Trophoblast cell (in vitro differentiated cells and primary cell): ENCODE measurements around the gene KCNJ16.

Source experiments
- DNase-seq, 2 donors: peaks; one replicate each; pipeline ENCODE4 v3.0.0-alpha.2; 2016
- H2AFZ ChIP-seq: 2 replicates; pipeline ENCODE4 v1.6.1; 2013; ENCODE audit warnings: low read length, moderate library complexity, mild to moderate bottlenecking; ENCODE audit not compliant: insufficient read depth, poor library complexity
- H2AK5ac ChIP-seq: 2 replicates; pipeline ENCODE4 v1.6.1; 2013; ENCODE audit warnings: mild to moderate bottlenecking, low read length
- H2BK120ac ChIP-seq: 2 replicates; pipeline ENCODE4 v1.6.1; 2013; ENCODE audit warnings: low read length, mild to moderate bottlenecking, moderate library complexity; ENCODE audit not compliant: insufficient read depth, poor library complexity
- H2BK12ac ChIP-seq: 2 replicates; pipeline ENCODE4 v1.6.1; 2013; ENCODE audit warnings: mild to moderate bottlenecking, low read length, moderate library complexity
- H2BK5ac ChIP-seq: 2 replicates; pipeline ENCODE4 v1.6.1; 2013; ENCODE audit warnings: low read length, low read depth, moderate library complexity, mild to moderate bottlenecking; ENCODE audit not compliant: poor library complexity
- H3K14ac ChIP-seq: 2 replicates; pipeline ENCODE4 v1.6.1; 2013; ENCODE audit warnings: mild to moderate bottlenecking, low read length
- H3K18ac ChIP-seq: 2 replicates; pipeline ENCODE4 v1.6.1; 2013; ENCODE audit warnings: mild to moderate bottlenecking, low read length
- H3K23ac ChIP-seq: 2 replicates; pipeline ENCODE4 v1.6.1; 2013; ENCODE audit warnings: low read length
- H3K27ac ChIP-seq: 2 replicates; pipeline ENCODE4 v1.5.1; 2013; ENCODE audit warnings: low read depth, mild to moderate bottlenecking, inconsistent platforms, low read length, moderate library complexity
- H3K27me3 ChIP-seq: 2 replicates; pipeline ENCODE4 v1.6.1; 2013; ENCODE audit warnings: inconsistent platforms, mild to moderate bottlenecking, low read length, moderate library complexity; ENCODE audit not compliant: insufficient read depth
- H3K36me3 ChIP-seq, 2 experiments: 1 replicate in 1 of 2; 2 replicates in 1 of 2; pipeline ENCODE4 v1.6.1; 2013; ENCODE audit warnings: low read length in 2 of 2, mild to moderate bottlenecking in 2 of 2, moderate library complexity in 1 of 2; ENCODE audit not compliant: insufficient read depth in 2 of 2, control insufficient read depth in 1 of 2
- H3K4ac ChIP-seq: 2 replicates; pipeline ENCODE4 v1.6.1; 2013; ENCODE audit warnings: low read depth, mild to moderate bottlenecking, low read length, moderate library complexity
- H3K4me1 ChIP-seq, 2 experiments: 1 replicate in 1 of 2; 2 replicates in 1 of 2; pipeline ENCODE4 v1.6.1; 2013; ENCODE audit warnings: low read length in 2 of 2, mild to moderate bottlenecking in 2 of 2, moderate library complexity in 1 of 2; ENCODE audit not compliant: insufficient read depth in 2 of 2, control insufficient read depth in 1 of 2
- H3K4me2 ChIP-seq: 2 replicates; pipeline ENCODE4 v1.6.1; 2013; ENCODE audit warnings: inconsistent platforms, mild to moderate bottlenecking, low read length, moderate library complexity
- H3K4me3 ChIP-seq: 2 replicates; pipeline ENCODE4 v1.5.1; 2013; ENCODE audit warnings: mild to moderate bottlenecking, low read depth, low read length, inconsistent platforms
- H3K79me1 ChIP-seq: one replicate; pipeline ENCODE4 v1.6.1; 2013; ENCODE audit warnings: low read length
- H3K79me2 ChIP-seq: 2 replicates; pipeline ENCODE4 v1.6.1; 2013; ENCODE audit warnings: low read length, mild to moderate bottlenecking; ENCODE audit not compliant: control insufficient read depth, insufficient read depth, poor library complexity
- H3K9ac ChIP-seq: 2 replicates; pipeline ENCODE4 v1.6.1; 2013; ENCODE audit warnings: mild to moderate bottlenecking, low read length
- H3K9me3 ChIP-seq: 2 replicates; pipeline ENCODE4 v1.6.1; 2013; ENCODE audit warnings: low read depth, mild to moderate bottlenecking, control low read depth, inconsistent platforms, low read length; ENCODE audit not compliant: insufficient read depth
- H4K12ac ChIP-seq: 2 replicates; pipeline ENCODE4 v1.6.1; 2013; ENCODE audit warnings: low read depth, mild to moderate bottlenecking, low read length, moderate library complexity
- H4K8ac ChIP-seq: 2 replicates; pipeline ENCODE4 v1.6.1; 2013; ENCODE audit warnings: low read depth, mild to moderate bottlenecking, low read length, moderate library complexity
- H4K91ac ChIP-seq: one replicate; pipeline ENCODE4 v1.6.1; 2013; ENCODE audit warnings: low read depth, mild to moderate bottlenecking, low read length, moderate library complexity
- WGBS: extraction: QIAGEN DNeasy Blood & Tissue Kit; methylation state at CpG from one replicate; pipeline ENCODE4 v1.1.7; 2013; ENCODE audit warnings: missing lambda C conversion rate; ENCODE audit not compliant: insufficient read length, insufficient coverage; ENCODE audit errors: extremely low coverage; 5-methylcytosine and 5-hydroxymethylcytosine counted together

Gene KCNJ16

DNA sequence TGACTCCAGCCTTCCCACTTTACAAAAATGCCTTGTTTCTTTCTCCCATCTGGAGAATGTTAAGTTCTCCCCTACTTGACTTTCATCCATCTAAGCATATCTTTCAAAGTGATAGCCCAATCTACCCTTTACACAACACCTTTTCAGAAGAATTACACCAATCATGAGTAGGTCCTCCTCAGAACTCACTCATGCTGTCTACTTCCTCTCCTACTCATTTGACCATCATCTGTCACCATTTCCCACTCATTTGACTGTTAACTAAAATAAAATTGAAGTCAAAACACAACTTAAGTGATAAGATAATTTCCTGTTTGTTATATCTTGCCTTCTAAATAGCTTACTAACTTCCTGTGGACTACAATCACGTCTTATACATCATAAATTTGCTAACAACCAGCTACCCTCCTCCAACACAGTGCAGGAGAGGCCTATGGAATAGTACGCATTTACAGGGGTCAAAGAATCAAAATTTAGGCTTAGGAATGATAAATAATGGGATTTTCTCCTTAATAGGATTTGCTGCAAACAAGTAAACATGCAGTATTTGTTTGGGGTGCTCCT lies 16.1 kb downstream of the KCNJ16 start:
- Histone ChIP-seq H4K91ac (no peak overlapping the region), H4K12ac (no peak overlapping the region), H2AK5ac (no peak overlapping the region), H3K18ac (no peak overlapping the region), H3K4me3 (no peak overlapping the region), H2AFZ (no peak overlapping the region), H3K4ac (no peak overlapping the region), H3K9me3 (no peaks in the 10 kb centered on the region), H2BK120ac (no peak overlapping the region), H3K4me2 (no peak overlapping the region), H2BK5ac (no peak overlapping the region), H3K79me2 (no peaks in the 10 kb centered on the region), H3K4me1 (no peaks in the 10 kb centered on the region), H3K36me3 (no peaks in the 10 kb centered on the region), H3K79me1 (no peaks in the 10 kb centered on the region), H3K23ac (no peak overlapping the region), H3K27ac (no peak overlapping the region), H3K9ac (no peak overlapping the region), H4K8ac (no peak overlapping the region), H2BK12ac (no peak overlapping the region), H3K27me3 (no peaks in the 10 kb centered on the region), H3K14ac (no peak overlapping the region)
- no peak for DNase-seq
- WGBS, result no CpG with 5 or more reads among the region's 2 CpGs

DNA sequence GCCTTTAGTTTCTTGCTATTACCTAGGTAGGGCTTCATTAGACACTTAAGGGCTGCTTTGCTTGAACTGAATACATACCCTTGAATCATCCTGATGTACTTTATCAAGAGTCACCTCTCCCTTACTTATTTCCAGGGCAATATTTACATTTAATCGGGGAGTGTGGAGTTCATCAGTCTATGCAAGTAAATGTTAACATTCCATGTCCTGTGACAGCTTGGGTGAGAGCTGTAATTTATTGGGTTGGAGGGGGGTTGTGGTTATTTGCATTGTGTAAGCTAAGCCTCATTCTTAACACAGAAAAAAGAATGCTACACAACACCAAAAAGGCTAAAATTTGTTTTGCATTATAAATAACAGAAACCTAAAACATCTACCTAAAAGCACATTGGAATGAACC lies 16.7 kb downstream of the KCNJ16 start:
- Histone ChIP-seq H3K4me1 (no peaks in the 10 kb centered on the region), H3K36me3 (no peaks in the 10 kb centered on the region), H3K4me3 (no peak overlapping the region), H3K79me1 (no peaks in the 10 kb centered on the region), H3K9me3 (no peaks in the 10 kb centered on the region), H4K8ac (no peak overlapping the region), H2AFZ (no peak overlapping the region), H4K91ac (no peak overlapping the region), H3K9ac (no peak overlapping the region), H2BK5ac (no peak overlapping the region), H3K4ac (no peak overlapping the region), H3K27ac (no peak overlapping the region), H3K14ac (no peak overlapping the region), H3K27me3 (no peaks in the 10 kb centered on the region), H2BK120ac (no peak overlapping the region), H4K12ac (no peak overlapping the region), H2BK12ac (no peak overlapping the region), H3K18ac (no peak overlapping the region), H3K79me2 (no peaks in the 10 kb centered on the region), H3K4me2 (no peak overlapping the region), H3K23ac (no peak overlapping the region), H2AK5ac (no peak overlapping the region)
- no CpG with 5 or more reads among the region's 1 CpG for WGBS
- DNase-seq, result no peak

DNA sequence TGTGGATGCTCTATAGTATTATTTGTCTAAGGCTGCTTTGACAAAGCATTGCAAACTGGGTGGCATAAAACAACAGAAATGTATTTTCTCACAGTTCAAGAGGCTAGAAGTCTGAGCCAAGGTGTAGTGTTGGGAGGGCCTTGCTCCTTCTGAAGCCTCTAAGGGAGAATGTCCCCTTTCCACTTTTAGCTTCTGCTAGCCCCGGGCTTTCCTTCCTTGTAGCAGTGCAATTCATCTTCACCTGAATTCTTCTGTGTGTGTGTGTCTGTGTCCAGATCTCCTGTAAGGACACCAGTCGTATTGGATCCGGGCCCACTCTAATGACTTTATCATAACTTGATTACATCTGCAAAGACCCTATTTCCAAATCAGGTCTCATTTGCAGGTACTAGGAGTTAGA lies 18.1 kb downstream of the KCNJ16 start:
- DNase-seq, result peak; percentile 41 to 72
- H3K14ac ChIP-seq, result no peak overlapping the region

DNA sequence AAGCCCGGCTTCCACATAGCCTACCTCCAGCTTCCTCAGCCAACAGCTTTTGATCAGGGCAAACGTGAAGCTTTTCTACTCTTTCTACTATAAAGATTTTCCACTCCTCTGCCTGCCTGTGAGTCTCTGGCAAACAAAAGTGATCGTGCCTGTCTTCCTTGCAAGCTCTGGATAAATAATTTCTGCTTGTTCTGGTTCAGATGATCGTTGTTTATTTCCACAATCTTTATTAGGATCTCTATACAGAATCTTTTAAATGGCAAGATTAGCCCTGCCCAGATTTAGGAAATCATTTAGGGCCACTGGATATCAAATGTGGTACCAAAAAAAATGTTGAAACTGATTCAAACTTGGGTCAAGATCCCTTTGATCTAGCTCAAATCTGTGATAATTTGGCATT lies 20.4 kb downstream of the KCNJ16 start:
- Histone ChIP-seq H2BK12ac (no peak overlapping the region), H3K18ac (no peak overlapping the region), H3K79me2 (no peaks in the 10 kb centered on the region), H3K4ac (no peak overlapping the region), H3K9me3 (no peaks in the 10 kb centered on the region), H2BK5ac (no peak overlapping the region), H2AFZ (no peak overlapping the region), H3K4me3 (no peak overlapping the region), H4K91ac (no peak overlapping the region), H3K27me3 (no peaks in the 10 kb centered on the region), H3K23ac (no peak overlapping the region), H2AK5ac (no peak overlapping the region), H3K4me1 (no peaks in the 10 kb centered on the region), H3K27ac (no peak overlapping the region), H3K36me3 (no peaks in the 10 kb centered on the region), H3K9ac (no peak overlapping the region), H4K12ac (no peak overlapping the region), H2BK120ac (no peak overlapping the region), H4K8ac (no peak overlapping the region), H3K14ac (no peak overlapping the region), H3K4me2 (no peak overlapping the region), H3K79me1 (no peaks in the 10 kb centered on the region)
- WGBS, result no CpG with 5 or more reads among the region's 4 CpGs
- no peak for DNase-seq

More for the DNA sequence above, 18.1 kb downstream of the KCNJ16 start:
- H3K23ac ChIP-seq, result no peak overlapping the region
- H3K79me1 ChIP-seq, result no peaks in the 10 kb centered on the region
- H3K9me3 ChIP-seq, result no peaks in the 10 kb centered on the region
- H2BK12ac ChIP-seq, result no peak overlapping the region
- no peak overlapping the region for H2AFZ ChIP-seq
- no peak overlapping the region for H3K9ac ChIP-seq
- WGBS, result no CpG with 5 or more reads among the region's 3 CpGs
- no peaks in the 10 kb centered on the region for H3K79me2 ChIP-seq
- H4K91ac ChIP-seq, result no peak overlapping the region
- no peak overlapping the region for H2AK5ac ChIP-seq
- no peak overlapping the region for H3K4me2 ChIP-seq
- H2BK120ac ChIP-seq, result no peak overlapping the region
- H4K8ac ChIP-seq, result no peak overlapping the region
- H3K4me3 ChIP-seq, result no peak overlapping the region
- H3K27me3 ChIP-seq, result no peaks in the 10 kb centered on the region
- no peak overlapping the region for H3K4ac ChIP-seq
- no peak overlapping the region for H3K27ac ChIP-seq
- H3K4me1 ChIP-seq, result no peaks in the 10 kb centered on the region
- no peaks in the 10 kb centered on the region for H3K36me3 ChIP-seq
- no peak overlapping the region for H4K12ac ChIP-seq
- H3K18ac ChIP-seq, result no peak overlapping the region
- H2BK5ac ChIP-seq, result no peak overlapping the region
